Caco-2 (cell line): Measurements from ENCODE around the gene FITM1. TPM values are rescaled to one million over a fixed set of nuclear protein-coding genes. Genes with fewer than 3 reads are reported as not detected.
A peak's percentile ranks its signal among the peaks of the same experiment; 100 is the strongest.

ENCODE experiments used
- BruUV-seq: library from RNA; stranded (reverse); fragments of 400-500 nt; replicated peaks from 2 replicates; lab custom pipeline; 2021; lab: Mats Ljungman, UMichigan
- CTCF ChIA-PET: fragments of 300-600 bp; sonication (Branson Sonifier 250); formaldehyde crosslinking; loops from one replicate; lab custom pipeline; 2022; ENCODE audit warnings: antibody characterized with exemption; lab: Charles Lee
- POLR2A ChIA-PET: fragments of 300-600 bp; sonication (Branson Sonifier 250); formaldehyde crosslinking; loops from one replicate; lab custom pipeline; 2022; ENCODE audit warnings: antibody characterized with exemption; lab: Charles Lee
- DNase-seq, 2 experiments: peaks; one replicate each; pipeline versions ENCODE4 v3.0.0 to v3.0.0-alpha.2; 2020 to 2022
- H3K27me3 ChIP-seq: replicated peaks from 2 replicates; pipeline ENCODE4 v1.6.0; 2011; ENCODE audit warnings: low read length; ENCODE audit not compliant: control insufficient read depth, insufficient read depth
- H3K36me3 ChIP-seq: 2 replicates; pipeline ENCODE4 v1.5.1; 2011; ENCODE audit warnings: low read length; ENCODE audit not compliant: control insufficient read depth, insufficient read depth
- H3K4me1 ChIP-seq: fragments of 250-450 bp; sonication (Bioruptor Pico); 2 replicates; pipeline ENCODE4 v1.5.1; 2020; ENCODE audit warnings: mild to moderate bottlenecking
- H3K4me3 ChIP-seq: 2 replicates; pipeline ENCODE4 v1.5.1; 2011; ENCODE audit warnings: low read depth, mild to moderate bottlenecking, control low read depth, low read length
- H3K9me3 ChIP-seq: fragments of 250-450 bp; sonication (Bioruptor Pico); 2 replicates; pipeline ENCODE4 v1.5.1; 2020; ENCODE audit warnings: mild to moderate bottlenecking, moderate library complexity
- H3K27ac Mint-ChIP-seq: one replicate; pipeline ENCODE4 v1.8.0; 2022; ENCODE audit warnings: mixed read lengths; ENCODE audit not compliant: unreplicated experiment
- H3K27me3 Mint-ChIP-seq: one replicate; pipeline ENCODE4 v1.8.0; 2022; ENCODE audit warnings: mixed read lengths; ENCODE audit not compliant: insufficient read depth, unreplicated experiment
- H3K36me3 Mint-ChIP-seq: one replicate; pipeline ENCODE4 v1.8.0; 2022; ENCODE audit warnings: mild to moderate bottlenecking, mixed read lengths; ENCODE audit not compliant: insufficient read depth, unreplicated experiment
- H3K4me1 Mint-ChIP-seq: one replicate; pipeline ENCODE4 v1.8.0; 2022; ENCODE audit warnings: low read depth, mixed read lengths; ENCODE audit not compliant: unreplicated experiment
- H3K4me3 Mint-ChIP-seq: one replicate; pipeline ENCODE4 v1.8.0; 2022; ENCODE audit warnings: mild to moderate bottlenecking, moderate library complexity, mixed read lengths; ENCODE audit not compliant: unreplicated experiment
- H3K9me3 Mint-ChIP-seq: one replicate; pipeline ENCODE4 v1.8.0; 2022; ENCODE audit warnings: mixed read lengths; ENCODE audit not compliant: unreplicated experiment
- CTCF ChIP-seq, 2 experiments: fragments of 200-600 bp in 1 of 2; IDR thresholded peaks; 1 replicate in 1 of 2; 2 replicates in 1 of 2; pipeline versions ENCODE4 v1.5.1 to v1.8.0; 2011 to 2022; ENCODE audit warnings: antibody characterized with exemption in 1 of 2, control low read depth in 1 of 2, inconsistent platforms in 1 of 2, low read depth in 1 of 2, low read length in 1 of 2, mild to moderate bottlenecking in 1 of 2, moderate library complexity in 1 of 2; ENCODE audit not compliant: insufficient read depth in 1 of 2, severe bottlenecking in 1 of 2, unreplicated experiment in 1 of 2
- intact Hi-C: fragments of 100-400 bp; cut with micrococcal nuclease; formaldehyde crosslinking; loops from one replicate; pipeline ENCODE4 v1.10.0; 2022; ENCODE audit not compliant: unreplicated experiment
- total RNA-seq: library from RNA; stranded (reverse); gene quantifications from 2 replicates; pipeline ENCODE4 v1.2.3, GENCODE V29; 2022

FITM1 gene
- total RNA-seq, 1 experiment from 2014 or later = 0.39 TPM

GRCh38 chr14:24114532-24115421 lies 15.7 kb upstream of the FITM1 start, which contains the start of the genes DCAF11 and NRL:
Gene DCAF11 (plus strand): TSS chr14:24114777. CDS start chr14:24115595, 818 bp downstream.
Gene NRL (minus strand): TSS chr14:24114949. CDS start chr14:24082848, 32,101 bp downstream.
- peaks cover 13% of the 10 kb centered on the region for H3K4me1 Mint-ChIP-seq
- no peaks in the 10 kb centered on the region for H3K27me3 Mint-ChIP-seq
- H3K9me3 Mint-ChIP-seq = no peaks in the 10 kb centered on the region
- intact Hi-C loops = loop anchor here (1.0 to 2.0 kb wide), 6 partner anchors 20 to 74 kb away; partner anchors contain the start of genes EMC9, IPO4, IRF9 and PCK2
- TF ChIP-seq CTCF (IDR thresholded peaks at IDR 0.05; ENCODE audit: insufficient read depth in 1 of 2, low read depth in 1 of 2, low read length in 1 of 2, severe bottlenecking in 1 of 2, unreplicated experiment in 1 of 2) = no peak
- Histone ChIP-seq H3K4me3 (peak within 1 kb of the TSS; percentile 77), H3K9me3 (no peaks in the 10 kb centered on the region), H3K36me3 (peaks cover 3% of the 10 kb centered on the region; the same call in 1 of the 2 replicates), H3K27me3 (no peaks in the 10 kb centered on the region), H3K4me1 (no peaks in the 10 kb centered on the region)
- POLR2A ChIA-PET = interaction anchor here (0.6 to 3.3 kb wide), 21 partner anchors 11 to 794 kb away, joined by 3 to 72 read pairs (median 5); partner anchors contain the start of genes CARMIL3, CHMP4A, DHRS4L2 and EMC9
- peaks cover 35% of the 10 kb centered on the region for H3K36me3 Mint-ChIP-seq
- H3K27ac Mint-ChIP-seq = peak within 1 kb of the TSS; percentile 98
- CTCF ChIA-PET = interaction anchor here (1.0 to 3.3 kb wide), 14 partner anchors 9 to 1046 kb away, joined by 3 to 26 read pairs (median 5); partner anchors contain the start of genes EMC9, IRF9, PCK2 and PSME1
- peak within 1 kb of the TSS; percentile 100 for H3K4me3 Mint-ChIP-seq
- DNase-seq = peak; percentile 98 to 99
- no TSS peak for BruUV-seq

GRCh38 chr14:24115422-24116127 lies 14.9 kb upstream of the FITM1 start:
- H3K4me1 ChIP-seq = no peaks in the 10 kb centered on the region
- TSS peak; percentile 68 for BruUV-seq
- Mint-ChIP-seq H3K27me3 (no peaks in the 10 kb centered on the region), H3K36me3 (peaks cover 36% of the 10 kb centered on the region), H3K4me3 (peak overlapping the region; percentile 100), H3K9me3 (no peaks in the 10 kb centered on the region), H3K4me1 (peaks cover 13% of the 10 kb centered on the region), H3K27ac (peak overlapping the region; percentile 98)
- POLR2A ChIA-PET = interaction anchor here (0.6 to 3.3 kb wide), 15 partner anchors 10 to 794 kb away, joined by 3 to 72 read pairs (median 5); partner anchors contain the start of genes CARMIL3, EMC9, IPO4 and IRF9
- DNase-seq = no peak
- intact Hi-C loops = loop anchor here (1.0 to 2.0 kb wide), 3 partner anchors 21 to 73 kb away; partner anchors contain the start of genes IPO4, PSME1 and PSME2
- TF ChIP-seq CTCF (IDR thresholded peaks at IDR 0.05; ENCODE audit: insufficient read depth in 1 of 2, low read depth in 1 of 2, low read length in 1 of 2, severe bottlenecking in 1 of 2, unreplicated experiment in 1 of 2) = no peak
- H3K36me3 ChIP-seq = peaks cover 4% of the 10 kb centered on the region
- CTCF ChIA-PET = interaction anchor here (1.1 to 3.3 kb wide), 12 partner anchors 10 to 1047 kb away, joined by 3 to 26 read pairs (median 7); partner anchors contain the start of genes EMC9, IRF9, PCK2 and PSME1
- no peaks in the 10 kb centered on the region for H3K9me3 ChIP-seq
- no peaks in the 10 kb centered on the region for H3K27me3 ChIP-seq
- H3K4me3 ChIP-seq = peak overlapping the region; percentile 74
